Fibroblast of villous mesenchyme (primary cell): ENCODE measurements around the gene CABP1. TPM values are rescaled to one million over a fixed set of nuclear protein-coding genes. Genes with fewer than 3 reads are reported as not detected.

Experiments
- DNase-seq: peaks from one replicate; pipeline ENCODE4 v3.0.0-alpha.2; 2010; ENCODE audit warnings: low read depth
- H3K4me3 ChIP-seq: 2 replicates; pipeline ENCODE4 v1.5.1; 2011; ENCODE audit warnings: low read depth, mild to moderate bottlenecking, low read length
- total RNA-seq: library from RNA; depleted of rRNA; stranded (reverse); fragments of >200 nt; gene quantifications from 2 replicates; pipeline ENCODE4 v1.2.3, GENCODE V29; 2012
- TF ChIP-seq, protein P1 (sequence below): IDR thresholded peaks from 2 replicates; pipeline ENCODE4 v1.5.1; 2012; ENCODE audit warnings: low read depth, mild to moderate bottlenecking, low read length; ENCODE audit not compliant: insufficient read depth

Gene CABP1
- total RNA-seq, 1 donor: not detected

- TF ChIP-seq, protein P1, sequence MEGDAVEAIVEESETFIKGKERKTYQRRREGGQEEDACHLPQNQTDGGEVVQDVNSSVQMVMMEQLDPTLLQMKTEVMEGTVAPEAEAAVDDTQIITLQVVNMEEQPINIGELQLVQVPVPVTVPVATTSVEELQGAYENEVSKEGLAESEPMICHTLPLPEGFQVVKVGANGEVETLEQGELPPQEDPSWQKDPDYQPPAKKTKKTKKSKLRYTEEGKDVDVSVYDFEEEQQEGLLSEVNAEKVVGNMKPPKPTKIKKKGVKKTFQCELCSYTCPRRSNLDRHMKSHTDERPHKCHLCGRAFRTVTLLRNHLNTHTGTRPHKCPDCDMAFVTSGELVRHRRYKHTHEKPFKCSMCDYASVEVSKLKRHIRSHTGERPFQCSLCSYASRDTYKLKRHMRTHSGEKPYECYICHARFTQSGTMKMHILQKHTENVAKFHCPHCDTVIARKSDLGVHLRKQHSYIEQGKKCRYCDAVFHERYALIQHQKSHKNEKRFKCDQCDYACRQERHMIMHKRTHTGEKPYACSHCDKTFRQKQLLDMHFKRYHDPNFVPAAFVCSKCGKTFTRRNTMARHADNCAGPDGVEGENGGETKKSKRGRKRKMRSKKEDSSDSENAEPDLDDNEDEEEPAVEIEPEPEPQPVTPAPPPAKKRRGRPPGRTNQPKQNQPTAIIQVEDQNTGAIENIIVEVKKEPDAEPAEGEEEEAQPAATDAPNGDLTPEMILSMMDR: no peak
- no peak overlapping the region for H3K4me3 ChIP-seq
Observed at GRCh38 chr12:120659151-120659525, 18.7 kb downstream of the CABP1 start.

GRCh38 chr12:120661432-120661831, 21.0 kb downstream of the CABP1 start:
- no peak for DNase-seq
- H3K4me3 ChIP-seq: no peak overlapping the region
- TF ChIP-seq, protein P1: no peak

More at GRCh38 chr12:120659151-120659525, 18.7 kb downstream of the CABP1 start:
- DNase-seq: no peak

DNA sequence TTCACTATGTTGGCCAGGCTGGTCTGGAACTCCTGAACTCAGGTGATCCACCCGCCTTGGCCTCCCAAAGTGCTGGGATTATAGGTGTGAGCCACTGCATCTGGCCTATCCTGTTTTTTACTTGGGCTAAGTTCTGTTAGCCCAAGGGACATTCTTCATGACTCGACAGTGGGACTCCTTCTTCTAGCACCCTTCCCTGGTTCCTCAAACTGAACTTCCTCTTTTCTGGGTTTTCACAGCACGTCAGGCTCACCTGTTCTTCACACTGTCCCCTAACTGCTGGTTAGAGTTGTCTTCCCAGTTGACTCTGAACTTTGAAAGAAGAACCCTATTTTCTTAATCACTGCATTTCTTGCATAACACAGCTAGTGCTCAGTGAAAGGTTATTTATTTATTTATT, 22.5 kb downstream of the CABP1 start:
- TF ChIP-seq, protein P1: no peak
- no peak overlapping the region for H3K4me3 ChIP-seq
- no peak for DNase-seq

- TF ChIP-seq, protein P1: no peak
- no peak overlapping the region for H3K4me3 ChIP-seq
- no peak for DNase-seq
Observed at GRCh38 chr12:120663741-120664140, 23.3 kb downstream of the CABP1 start.

DNA sequence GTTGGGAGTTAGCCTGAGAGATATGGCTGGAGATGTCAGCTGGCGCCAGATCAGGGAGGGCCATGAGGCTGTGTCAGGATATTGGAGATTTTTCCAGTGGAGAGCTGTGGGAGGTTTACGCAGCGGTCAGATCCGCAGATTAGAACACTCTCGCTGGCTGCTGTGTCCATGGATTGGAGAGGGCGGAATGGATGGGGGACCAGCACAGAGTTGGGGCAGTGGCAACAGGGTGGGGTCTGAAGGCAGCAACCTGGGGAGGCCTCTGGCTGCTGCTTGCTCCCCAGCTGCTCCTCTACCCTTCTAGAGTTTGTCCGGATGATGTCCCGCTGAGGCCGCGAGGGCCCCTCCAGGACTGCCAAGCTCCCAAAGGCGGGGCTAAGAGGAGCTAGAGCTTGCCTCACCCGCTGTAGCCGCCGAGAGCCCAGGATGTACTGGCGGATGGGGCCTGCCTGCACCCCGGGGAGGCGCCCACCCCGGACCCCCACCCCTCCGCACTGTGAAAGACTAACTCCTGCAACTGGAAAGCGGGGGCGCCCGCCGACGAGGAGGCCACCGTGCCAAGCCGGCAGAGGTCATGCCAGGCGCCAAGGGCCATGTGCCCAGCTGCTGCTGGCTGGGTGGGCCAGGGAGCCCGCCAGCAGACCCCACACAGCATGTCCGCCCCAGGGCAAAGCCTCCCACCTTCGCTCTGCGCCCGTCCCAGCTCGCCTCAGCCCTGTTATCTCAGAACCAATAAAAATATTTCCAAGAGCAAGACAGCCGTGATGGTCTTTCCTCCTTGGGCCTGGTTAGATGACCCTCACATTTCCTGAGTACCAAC, 26.4 kb downstream of the CABP1 start:
- TF ChIP-seq, protein P1: no peak
- DNase-seq: no peak
- no peak overlapping the region for H3K4me3 ChIP-seq

GRCh38 chr12:120668091-120668867, 27.9 kb downstream of the CABP1 start:
- no peak overlapping the region for H3K4me3 ChIP-seq
- no peak for DNase-seq
- TF ChIP-seq, protein P1: no peak
